NOMO-1 (cell line): ENCODE data around the gene ZFHX3.

Source experiments
- DNase-seq, 2 experiments: peaks; one replicate each; lab custom pipeline; 2025; ENCODE audit not compliant: unreplicated experiment in 2 of 2; lab: John Stamatoyannopoulos, UW

ZFHX3 gene

DNA sequence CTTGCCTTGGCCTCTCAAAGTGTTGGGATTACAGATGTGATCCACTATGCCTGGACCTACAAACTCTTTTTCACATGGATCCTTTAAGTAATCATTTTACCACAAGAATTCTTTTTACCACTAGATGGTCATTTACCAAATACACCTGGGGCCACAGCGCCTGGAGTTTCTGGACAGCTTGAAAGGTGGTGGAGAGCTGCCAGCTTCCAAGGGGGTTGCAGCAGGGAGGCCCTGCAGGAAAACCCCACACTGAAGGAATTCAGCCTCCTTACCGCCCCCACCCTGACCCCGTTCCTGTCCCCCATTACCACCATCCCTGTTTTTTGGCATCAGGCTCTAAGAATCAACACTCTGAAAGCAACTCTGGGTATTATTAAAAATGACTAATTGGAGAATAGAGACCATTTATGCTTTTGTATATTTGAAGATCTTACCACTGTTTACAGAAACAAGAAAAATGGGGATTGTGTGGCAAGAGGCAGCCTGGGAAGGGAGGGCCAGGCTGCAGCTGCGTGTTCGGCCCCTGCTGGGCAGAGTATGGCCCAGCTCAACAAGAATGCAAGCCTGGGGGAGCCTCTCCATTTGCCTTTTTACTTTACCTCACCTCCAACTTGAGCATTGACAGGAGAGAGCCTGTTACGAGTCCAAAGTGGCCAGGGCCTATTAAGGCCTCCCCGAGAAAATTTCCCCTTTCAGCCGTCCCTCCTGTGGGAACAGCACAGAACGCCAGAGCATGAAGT, 209.9 kb downstream of the ZFHX3 start:
- no peak for DNase-seq

DNA sequence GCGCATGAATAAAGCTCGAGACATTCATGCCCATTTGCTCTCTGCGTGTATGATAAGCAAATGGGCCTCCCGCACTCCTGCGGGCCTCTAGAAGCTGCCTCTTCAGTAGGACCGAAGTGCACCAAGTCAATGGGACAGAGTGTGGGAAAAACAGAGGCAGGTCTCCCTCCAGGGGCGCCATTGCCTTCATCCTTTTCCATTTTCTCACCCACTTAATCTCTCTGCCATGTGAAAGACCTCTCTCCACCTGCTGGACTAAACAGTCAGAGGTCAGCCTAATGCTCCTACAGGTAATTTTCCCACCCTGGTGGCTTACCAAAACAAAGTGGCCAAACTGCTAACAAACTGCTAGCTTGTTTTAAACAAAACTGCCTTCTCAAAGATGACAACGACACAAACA, 210.9 kb downstream of the ZFHX3 start:
- no peak for DNase-seq

DNA sequence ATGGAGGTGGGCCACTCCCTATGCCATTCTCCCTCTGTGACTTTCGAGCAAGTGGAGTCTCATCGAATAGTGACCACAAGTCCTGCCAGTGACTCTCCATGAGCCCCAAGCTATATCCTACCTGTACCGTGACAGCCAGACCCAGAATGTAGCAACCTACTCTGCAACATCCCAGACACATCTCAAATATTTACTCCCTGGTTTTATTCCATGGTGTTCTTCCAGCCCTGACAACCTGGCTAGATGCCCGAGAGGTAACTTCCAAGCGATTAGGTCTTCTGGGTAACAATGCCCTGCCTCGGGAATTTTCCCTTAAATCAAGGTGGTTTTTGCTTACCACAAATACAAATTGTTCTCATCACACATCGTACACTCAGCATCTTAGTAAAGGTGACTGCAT, 211.7 kb downstream of the ZFHX3 start:
- DNase-seq = no peak

DNA sequence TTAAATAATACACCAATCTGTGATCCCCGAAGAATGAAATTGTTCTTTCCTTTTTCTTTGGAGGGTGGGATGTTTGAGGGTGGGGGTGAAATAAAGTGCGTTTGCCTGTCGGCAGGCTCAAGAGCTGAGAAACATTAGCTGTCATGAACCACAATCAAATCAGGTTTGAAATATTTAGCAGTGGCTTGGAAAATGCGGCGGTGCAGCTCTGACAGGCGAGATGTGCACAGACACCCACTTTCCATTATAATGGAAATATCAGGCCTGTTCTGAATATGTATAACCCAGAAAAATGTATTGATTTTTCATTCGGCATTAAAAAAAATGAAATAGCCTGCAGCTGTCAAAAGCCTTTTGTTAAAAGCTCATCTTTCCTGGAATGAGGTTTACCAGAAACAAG, 212.8 kb downstream of the ZFHX3 start:
- DNase-seq = no peak

DNA sequence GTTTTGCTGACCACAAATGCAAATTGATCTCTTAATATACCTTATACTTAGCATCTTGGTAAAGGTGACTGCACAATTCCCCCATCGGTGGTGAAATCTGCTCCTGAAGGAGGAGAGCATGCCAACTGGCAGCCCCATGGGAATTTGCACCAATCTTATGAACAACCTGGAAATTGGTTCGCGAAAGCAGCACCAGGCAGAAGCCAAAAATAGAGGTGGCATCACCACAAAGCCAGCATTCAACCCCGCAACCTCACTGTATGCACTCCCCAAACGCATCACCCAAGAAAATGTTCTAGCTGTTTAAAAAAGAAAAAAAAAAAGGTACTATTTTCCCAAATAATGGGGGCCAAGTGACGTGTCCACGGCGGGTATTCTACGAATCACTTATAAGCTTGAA, 213.4 kb downstream of the ZFHX3 start:
- DNase-seq = no peak

DNA sequence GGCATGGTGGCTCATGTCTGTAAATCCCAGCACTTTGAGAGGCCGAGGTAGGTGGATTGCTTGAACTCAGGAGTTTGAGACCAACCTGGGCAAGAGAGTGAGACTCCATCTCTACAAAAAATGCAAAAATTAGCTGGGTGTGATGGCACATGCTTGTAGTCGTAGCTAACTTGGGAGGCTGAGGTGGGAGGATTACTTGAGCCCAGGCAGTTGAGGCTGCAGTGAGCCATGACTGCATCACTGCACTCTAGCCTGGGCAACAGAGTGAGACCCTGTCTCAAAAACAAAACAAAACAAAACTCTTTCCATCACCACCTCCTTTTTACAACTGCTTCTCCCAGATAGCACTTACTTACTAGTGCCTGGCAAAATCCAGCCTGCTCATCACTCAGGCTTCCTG, 214.0 kb downstream of the ZFHX3 start:
- no peak for DNase-seq

DNA sequence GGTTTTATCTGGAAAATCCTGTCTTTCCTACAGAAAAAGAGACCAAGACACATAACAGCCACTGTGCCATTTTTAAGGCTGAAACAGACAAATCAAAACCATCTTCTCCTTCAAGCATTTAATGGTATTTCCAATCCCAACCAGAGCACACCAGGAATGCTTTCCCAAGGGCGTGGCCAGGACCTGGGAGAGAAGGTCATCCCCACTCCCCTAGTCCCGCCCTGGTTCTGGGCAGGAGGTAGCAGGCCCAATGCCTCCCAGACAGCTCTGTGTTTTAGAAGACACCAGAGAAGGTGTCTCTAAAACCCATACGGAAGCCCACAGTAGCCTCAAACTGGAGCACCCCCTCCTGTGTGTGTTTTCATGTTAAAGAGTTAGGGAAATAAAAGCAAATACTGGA, 214.4 kb downstream of the ZFHX3 start:
- DNase-seq = no peak

DNA sequence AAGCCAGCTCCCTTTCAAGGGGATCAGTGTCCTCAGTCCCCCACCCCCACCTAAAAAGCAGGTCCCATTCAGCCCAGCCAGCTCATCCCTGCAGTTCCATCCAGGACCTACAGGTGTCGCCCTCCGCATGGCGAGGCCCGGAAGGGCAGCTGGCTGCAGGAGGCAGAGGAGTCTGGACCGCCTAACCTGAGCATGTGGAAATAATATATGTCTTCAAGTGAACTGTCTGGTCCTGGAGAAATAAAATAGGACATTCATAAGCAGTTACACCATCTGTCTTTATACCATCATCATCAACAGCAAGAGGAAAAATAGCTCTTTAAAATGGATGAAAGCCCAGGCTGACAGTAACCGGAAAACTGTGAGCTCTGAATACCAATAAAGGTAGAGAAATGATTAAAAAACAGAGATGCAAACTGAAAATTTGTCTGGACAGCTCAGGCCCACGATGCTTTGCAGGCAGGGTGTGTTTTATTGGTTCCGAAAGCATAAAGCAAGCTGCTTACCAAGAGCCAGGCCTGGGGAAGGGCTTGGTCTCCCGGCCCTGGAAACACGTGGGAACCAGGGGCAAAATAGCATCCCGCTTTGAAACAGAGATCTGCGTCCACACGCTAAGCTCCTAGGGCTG, 215.2 kb downstream of the ZFHX3 start:
- peak; percentile 29 to 47 for DNase-seq

DNA sequence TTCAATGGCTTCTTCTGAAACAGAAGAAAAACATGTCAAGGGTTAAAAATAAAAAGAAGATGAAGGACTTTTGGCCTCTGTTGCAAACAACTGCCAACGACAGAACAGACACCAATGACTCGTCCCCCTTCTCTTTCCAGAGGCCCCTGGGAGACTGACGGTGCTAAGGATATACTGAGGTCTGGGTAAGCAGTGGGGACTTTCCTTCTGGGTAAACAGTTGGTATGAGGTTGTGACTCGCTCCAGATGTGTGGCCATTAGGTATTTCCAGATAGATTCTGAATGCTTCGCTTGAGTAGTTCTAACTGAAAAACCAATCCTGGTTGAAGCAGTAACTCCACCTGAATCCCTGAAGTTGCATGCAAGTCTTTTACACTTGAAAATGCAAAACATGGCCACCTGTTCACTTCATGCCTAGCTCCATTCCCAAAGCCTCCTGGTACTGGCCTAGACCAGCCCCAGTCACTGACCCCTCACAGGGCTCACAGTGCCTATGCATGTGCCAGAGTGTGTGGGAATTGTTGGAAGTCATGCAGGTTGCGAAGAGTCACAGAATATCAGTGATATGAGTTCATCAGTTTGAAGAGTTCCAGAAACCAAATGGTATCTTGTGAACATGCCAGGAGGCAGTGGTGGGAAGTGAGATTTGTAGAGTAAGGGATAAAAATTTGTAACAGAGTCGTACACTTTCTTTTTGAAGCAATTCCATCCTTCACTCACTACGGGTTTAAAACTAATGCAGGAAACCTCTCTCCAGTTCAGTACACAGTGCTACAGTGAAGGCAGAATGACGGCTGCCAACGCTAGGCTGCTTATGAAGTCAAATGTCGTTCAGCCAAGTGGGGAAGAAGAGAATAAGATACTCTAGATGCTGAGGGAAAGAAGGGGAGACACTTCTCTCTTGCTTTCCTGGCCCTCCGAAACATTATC, 217.8 kb downstream of the ZFHX3 start:
- DNase-seq = no peak

DNA sequence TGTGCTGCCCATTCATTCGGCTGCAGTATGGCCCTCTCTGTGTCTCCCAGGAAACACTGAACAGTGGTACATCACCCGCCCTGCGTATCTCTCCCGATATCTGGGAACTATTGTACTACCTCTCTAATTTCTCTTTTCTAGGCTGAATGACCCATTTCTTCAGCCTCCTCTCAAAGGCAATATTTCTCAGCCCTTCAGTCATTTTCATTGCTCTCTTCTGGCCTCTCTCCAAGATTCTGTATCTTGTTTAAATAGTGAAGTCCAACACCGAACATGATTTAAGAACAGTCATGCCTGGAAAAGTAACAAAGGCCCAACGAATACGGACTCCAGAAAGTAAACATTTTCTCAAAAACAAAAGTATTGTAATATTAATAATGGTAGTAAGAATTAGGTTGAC, 220.1 kb downstream of the ZFHX3 start:
- no peak for DNase-seq

DNA sequence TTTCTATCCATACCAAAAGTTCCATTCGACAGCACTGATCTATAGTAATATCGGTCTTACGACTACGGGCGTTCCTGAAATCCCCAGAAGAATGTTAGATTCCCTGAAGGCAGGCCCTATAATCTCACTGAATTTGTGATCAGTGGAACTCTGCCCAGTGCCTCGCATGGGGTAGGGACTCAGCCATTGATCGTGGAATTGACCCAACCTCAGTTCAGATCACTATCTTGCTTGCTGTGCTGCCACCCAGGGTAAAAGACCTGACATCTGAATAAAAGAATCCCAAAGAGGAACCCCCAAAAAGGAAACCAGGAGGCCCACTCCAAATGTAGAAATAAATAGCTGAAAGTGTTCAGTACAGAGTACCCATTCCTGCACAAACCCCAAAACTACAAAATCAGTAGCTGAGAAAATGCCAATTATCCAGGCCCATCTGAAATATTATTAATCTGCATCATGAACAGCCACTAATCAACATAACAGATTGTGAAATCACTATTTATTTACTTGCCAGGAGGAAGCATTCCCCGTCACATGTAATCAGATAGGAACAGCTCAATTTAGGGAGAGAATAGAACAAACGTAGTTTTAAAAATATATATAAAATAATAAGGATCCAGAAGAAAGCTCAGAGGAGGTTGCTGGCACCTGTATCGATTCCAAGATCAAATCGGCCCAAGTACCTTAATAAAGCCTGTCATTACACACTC, 221.9 kb downstream of the ZFHX3 start:
- DNase-seq = no peak

DNA sequence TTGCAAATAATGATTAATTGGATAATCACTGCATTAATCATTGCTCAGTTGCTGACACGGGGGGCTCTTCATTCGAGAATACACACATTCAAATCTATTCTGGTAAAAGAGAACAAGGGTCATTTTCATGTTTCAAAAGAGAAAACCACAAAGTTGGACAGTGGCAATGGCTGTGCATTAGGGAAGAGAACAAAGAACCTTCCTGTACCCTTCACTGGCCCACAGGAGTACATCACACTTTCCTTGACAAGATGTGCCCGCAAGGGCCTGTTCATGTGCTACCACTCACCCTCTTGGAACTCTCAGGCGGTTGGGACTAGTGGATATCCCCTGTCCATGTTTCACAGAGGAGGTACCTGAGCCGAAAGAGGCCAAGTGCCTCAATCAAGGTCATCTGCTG, 223.2 kb downstream of the ZFHX3 start:
- DNase-seq = no peak

DNA sequence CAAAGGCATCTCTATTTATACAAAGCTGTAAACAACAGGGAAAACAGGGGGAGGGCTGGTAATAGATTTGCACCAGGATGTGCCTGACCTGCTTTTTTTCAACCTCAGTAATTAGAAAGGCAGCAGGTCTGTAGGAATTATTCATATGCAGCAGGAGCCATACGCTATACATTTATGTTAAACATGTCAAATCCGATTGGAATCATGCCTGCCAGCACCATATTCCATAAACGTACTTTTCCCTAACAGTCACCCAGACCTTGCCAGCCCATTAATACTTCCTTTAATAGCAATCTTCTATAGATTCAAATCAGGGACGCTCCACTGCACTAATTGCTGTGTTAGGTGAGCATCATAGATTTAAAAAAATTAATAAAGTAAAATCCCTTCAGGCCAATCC, 223.9 kb downstream of the ZFHX3 start:
- no peak for DNase-seq

DNA sequence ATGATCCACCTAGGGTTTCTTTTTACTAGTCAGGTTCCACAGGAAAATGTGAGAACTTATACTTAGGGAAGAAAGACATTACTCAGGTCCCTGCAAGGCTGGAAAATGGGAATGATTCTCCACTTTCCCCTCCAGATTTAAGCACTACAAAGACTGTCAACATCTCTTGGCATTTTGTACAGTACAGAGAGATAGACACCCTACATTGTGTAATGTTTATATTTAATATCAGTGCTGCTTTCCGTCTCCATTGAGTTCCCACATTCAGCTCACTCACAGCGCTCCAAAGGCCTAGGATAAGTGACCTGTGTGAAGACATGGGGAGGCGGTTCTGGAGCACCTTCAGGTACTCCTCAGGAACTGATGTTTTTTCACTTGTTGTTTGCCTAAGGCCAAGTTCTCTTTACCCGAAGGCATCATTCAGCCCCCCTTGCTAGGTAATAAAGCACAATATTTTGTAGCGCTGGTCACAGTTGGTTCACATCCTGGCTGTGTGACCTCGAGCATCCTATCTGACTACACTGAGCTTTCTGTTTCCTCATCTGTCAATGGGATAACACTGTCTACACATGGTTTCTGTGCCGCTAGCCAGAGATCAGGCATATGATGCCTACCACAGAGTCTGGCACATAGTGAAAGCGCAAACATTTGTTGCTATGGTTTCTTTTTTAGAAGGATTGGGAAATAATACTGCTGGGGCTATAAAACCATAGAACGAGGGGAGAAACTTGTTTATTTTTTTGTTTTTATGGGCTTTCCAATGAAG, 226.6 kb downstream of the ZFHX3 start:
- DNase-seq = no peak

DNA sequence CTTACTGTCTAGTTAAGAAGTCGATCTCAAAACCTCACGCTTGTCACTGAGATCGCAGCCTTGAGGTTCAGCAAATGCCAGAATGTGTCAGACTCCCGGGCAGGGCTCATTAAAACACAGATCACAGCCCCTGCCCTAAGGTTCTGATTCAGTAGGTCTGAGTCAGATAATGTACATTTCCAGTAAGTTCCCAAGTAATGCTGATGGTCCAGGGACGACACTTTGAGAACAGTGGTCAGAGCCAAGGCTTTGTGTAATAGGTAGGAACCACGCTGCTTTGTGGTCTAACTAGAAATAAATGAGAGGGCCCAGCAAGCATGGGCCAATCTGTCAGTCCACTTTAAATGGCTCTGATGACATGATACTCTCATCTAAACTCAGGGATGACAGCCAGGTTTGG, 228.6 kb downstream of the ZFHX3 start:
- DNase-seq = no peak

DNA sequence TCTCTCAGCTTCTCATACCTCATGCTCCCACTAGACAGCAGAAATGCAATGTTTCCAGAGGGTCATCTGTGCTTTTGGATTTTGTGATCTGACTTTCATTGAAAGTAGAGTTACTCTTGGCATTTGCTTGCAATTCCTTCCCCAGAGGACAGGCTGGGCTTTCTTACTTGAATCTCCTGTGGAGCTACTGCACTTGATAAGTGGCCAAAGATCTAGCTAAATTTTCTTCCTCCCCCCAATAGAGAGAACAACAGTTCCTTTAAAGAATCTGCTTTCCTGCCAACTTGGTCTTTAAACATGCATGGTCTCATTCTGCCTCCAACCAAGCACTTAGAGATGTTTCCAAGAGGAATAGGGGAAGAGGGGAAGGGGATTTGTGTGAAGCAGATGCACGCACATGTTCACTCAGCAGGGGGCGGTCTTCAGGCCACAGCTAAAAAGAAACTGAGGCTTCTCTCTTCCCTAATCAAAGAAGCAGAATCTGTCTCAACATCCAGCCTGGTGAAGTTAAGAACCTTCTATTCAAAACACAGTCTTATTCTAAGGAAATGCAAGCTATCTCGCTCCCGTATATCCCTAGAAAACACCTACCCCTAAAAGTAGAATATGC, 229.6 kb downstream of the ZFHX3 start:
- no peak for DNase-seq

DNA sequence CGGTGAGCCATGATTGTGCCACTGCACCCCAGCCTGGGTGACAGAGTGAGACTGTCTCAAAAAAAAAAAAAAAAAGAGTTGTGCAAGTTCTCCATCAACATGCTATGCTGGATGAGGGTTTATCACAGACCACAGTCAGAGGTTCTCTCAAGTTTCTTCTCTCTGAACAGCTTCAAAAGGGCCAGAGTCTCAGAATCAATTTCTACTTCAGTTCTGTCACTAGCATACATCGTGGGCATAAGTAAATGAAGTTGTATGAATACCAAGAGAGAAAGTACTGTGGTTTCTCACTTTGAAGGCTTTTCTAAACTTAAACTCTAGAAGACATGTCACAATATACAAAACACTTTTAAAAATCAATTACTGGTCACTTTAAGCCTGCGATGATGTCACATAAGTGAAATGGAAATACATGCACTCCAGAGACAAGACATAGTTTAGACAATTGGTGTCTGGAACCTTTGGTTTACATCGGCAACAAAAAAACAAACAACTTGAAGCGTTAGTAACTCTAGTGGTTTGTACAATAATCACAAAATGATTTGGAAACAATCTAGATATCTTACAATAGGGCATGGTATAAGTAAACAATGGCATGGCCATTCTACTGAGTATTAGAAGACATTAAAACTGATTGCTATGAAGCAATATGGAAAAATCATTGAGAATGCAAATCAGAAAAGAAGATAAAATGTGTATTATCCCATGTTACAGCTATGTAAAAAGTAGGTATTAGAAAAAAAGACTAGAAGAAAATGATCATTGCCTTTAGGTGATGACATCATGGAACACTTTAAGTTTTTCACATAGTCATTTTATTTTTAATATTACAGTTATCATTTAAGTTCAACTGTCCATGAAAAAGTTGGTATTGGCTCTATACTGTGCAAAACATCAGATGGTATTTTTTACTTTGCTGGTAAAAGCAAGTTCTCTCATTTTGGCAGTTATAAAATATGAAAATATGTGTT, 232.3 kb downstream of the ZFHX3 start:
- DNase-seq = no peak

DNA sequence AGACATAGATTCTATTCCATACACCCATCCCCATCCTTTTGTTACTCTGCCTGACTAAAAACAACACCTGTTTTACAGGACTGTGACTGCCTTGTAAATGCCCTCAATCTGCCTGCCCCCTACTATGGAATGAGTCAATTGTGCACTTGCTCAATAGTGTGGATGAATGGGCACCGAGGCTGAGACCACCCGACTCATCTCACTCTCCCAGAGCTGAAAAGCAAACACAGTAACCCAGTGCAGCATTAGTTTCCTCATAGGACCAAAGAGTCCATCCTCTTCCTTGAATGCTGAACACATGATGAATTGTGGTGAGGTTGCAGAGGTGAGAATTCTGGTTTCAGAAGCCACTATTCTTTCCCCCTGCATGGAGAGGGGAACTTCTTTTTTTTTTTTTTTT, 233.7 kb downstream of the ZFHX3 start:
- no peak for DNase-seq

DNA sequence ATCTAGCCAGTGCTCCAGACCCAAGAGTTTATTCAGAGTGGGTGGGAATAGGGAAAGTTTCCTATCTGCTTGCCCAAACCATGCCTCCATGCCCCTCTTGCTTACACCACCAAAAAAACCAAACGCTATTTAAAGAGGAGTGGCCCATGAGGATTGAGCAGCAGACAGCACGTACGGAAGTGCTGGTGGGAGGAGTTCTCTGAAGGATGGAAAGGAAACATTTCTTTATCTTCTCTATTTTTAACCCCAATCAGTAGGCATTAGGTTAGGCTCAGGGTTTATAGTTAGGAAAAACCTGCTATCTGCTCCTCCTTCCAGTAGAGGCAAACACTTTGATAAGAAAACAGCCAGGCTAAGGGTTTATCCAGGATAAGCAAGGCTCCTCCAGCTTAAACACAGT, 235.3 kb downstream of the ZFHX3 start:
- DNase-seq = no peak
